ENCODE data around the gene TES.
"Not testable (repeated sequence)": the region's sequence is repeated elsewhere in the genome, so short reads cannot be mapped to it uniquely, and the experiment has no call there.

The TES gene

DNA sequence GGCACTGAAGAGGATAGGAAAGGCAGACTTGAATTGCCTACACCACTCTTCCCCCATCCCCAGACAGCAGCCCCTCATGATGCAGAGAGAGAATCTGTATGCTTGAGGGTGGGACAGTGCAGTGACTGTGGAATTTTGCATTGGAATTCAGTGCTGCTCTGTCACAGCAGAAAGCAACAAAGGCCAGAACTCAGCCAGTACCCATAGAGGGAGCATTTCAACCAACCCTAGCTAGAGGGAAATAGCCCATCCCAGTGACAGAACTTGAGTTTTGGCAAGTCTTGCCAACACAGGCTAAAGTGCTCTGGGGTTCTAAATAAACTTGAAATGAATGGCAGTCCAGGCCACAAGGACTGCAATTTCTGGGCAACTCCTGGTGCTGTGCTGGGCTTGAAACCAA lies 80.4 kb downstream of the TES start:
- no peak overlapping the region for H3K27ac ChIP-seq (ENCODE audit: poor library complexity, severe bottlenecking)
- peaks cover 8% of the 10 kb centered on the region for H3K9me3 ChIP-seq (ENCODE audit: severe bottlenecking)
- H3K36me3 ChIP-seq (ENCODE audit: low read depth), result no peaks in the 10 kb centered on the region
- no peak for TF ChIP-seq CTCF (IDR thresholded peaks at IDR 0.05; ENCODE audit: poor library complexity, severe bottlenecking)
- no peak for ATAC-seq (ENCODE audit: low read depth)
- DNase-seq (ENCODE audit: low spot score), result no peak
- no peak overlapping the region for H3K4me3 ChIP-seq (ENCODE audit: severe bottlenecking)
- H3K4me1 ChIP-seq (ENCODE audit: insufficient read depth, poor library complexity, severe bottlenecking), result peaks cover 19% of the 10 kb centered on the region
- H3K27me3 ChIP-seq (ENCODE audit: insufficient read depth, poor library complexity, severe bottlenecking), result no peaks in the 10 kb centered on the region

- no peak overlapping the region for H3K4me3 ChIP-seq (ENCODE audit: severe bottlenecking)
- no peak for DNase-seq (ENCODE audit: low spot score)
- no peak for TF ChIP-seq CTCF (IDR thresholded peaks at IDR 0.05; ENCODE audit: poor library complexity, severe bottlenecking)
- H3K27ac ChIP-seq (ENCODE audit: poor library complexity, severe bottlenecking), result peak overlapping the region; percentile 29
- no peaks in the 10 kb centered on the region for H3K27me3 ChIP-seq (ENCODE audit: insufficient read depth, poor library complexity, severe bottlenecking)
- no peak for ATAC-seq (ENCODE audit: low read depth)
- H3K36me3 ChIP-seq (ENCODE audit: low read depth), result no peaks in the 10 kb centered on the region
- peaks cover 19% of the 10 kb centered on the region for H3K4me1 ChIP-seq (ENCODE audit: insufficient read depth, poor library complexity, severe bottlenecking)
- H3K9me3 ChIP-seq (ENCODE audit: severe bottlenecking), result peaks cover 8% of the 10 kb centered on the region
Observed at GRCh38 chr7:116291937-116292336, 81.6 kb downstream of the TES start.

DNA sequence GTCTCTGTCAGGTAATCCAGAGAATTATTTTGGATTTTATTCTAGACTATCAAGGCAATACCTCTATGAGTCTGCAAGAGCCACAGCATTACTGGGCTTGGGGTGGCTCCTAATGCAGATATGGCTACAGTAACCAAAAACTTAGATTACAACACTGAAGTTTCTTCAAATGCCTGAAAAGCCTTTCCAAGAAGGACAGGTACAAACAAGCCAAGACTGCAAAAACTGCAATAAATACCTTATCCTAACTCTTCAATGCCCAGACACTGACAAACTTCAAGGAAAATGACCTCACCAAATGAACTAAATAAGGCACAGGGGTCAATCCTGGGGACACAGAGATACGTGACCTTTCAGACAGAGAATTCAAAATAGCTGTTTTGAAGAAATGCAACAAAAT lies 82.0 kb downstream of the TES start:
- ATAC-seq (ENCODE audit: low read depth) (peak; percentile 40; the same call in 2 of the 3 replicates), DNase-seq (ENCODE audit: low spot score) (no peak)
- no peaks in the 10 kb centered on the region for H3K27me3 ChIP-seq (ENCODE audit: insufficient read depth, poor library complexity, severe bottlenecking)
- peak overlapping the region; percentile 29 for H3K27ac ChIP-seq (ENCODE audit: poor library complexity, severe bottlenecking)
- H3K4me1 ChIP-seq (ENCODE audit: insufficient read depth, poor library complexity, severe bottlenecking), result peaks cover 19% of the 10 kb centered on the region
- H3K36me3 ChIP-seq (ENCODE audit: low read depth), result no peaks in the 10 kb centered on the region
- no peak overlapping the region for H3K4me3 ChIP-seq (ENCODE audit: severe bottlenecking)
- H3K9me3 ChIP-seq (ENCODE audit: severe bottlenecking), result peaks cover 8% of the 10 kb centered on the region
- TF ChIP-seq CTCF (IDR thresholded peaks at IDR 0.05; ENCODE audit: poor library complexity, severe bottlenecking), result no peak

- Histone ChIP-seq H3K4me1 (ENCODE audit: insufficient read depth, poor library complexity, severe bottlenecking) (peaks cover 17% of the 10 kb centered on the region), H3K27ac (ENCODE audit: poor library complexity, severe bottlenecking) (no peak overlapping the region), H3K4me3 (ENCODE audit: severe bottlenecking) (no peak overlapping the region), H3K36me3 (ENCODE audit: low read depth) (no peaks in the 10 kb centered on the region), H3K27me3 (ENCODE audit: insufficient read depth, poor library complexity, severe bottlenecking) (no peaks in the 10 kb centered on the region), H3K9me3 (ENCODE audit: severe bottlenecking) (peaks cover 8% of the 10 kb centered on the region)
- no peak for ATAC-seq (ENCODE audit: low read depth)
- no peak for TF ChIP-seq CTCF (IDR thresholded peaks at IDR 0.05; ENCODE audit: poor library complexity, severe bottlenecking)
- DNase-seq (ENCODE audit: low spot score), result no peak
Observed at GRCh38 chr7:116293139-116293538, 82.8 kb downstream of the TES start.

GRCh38 chr7:116293633-116294032 lies 83.3 kb downstream of the TES start:
- Histone ChIP-seq H3K4me1 (ENCODE audit: insufficient read depth, poor library complexity, severe bottlenecking) (peaks cover 14% of the 10 kb centered on the region), H3K4me3 (ENCODE audit: severe bottlenecking) (no peak overlapping the region), H3K27ac (ENCODE audit: poor library complexity, severe bottlenecking) (no peak overlapping the region), H3K9me3 (ENCODE audit: severe bottlenecking) (peaks cover 8% of the 10 kb centered on the region), H3K36me3 (ENCODE audit: low read depth) (no peaks in the 10 kb centered on the region), H3K27me3 (ENCODE audit: insufficient read depth, poor library complexity, severe bottlenecking) (no peaks in the 10 kb centered on the region)
- TF ChIP-seq CTCF (IDR thresholded peaks at IDR 0.05; ENCODE audit: poor library complexity, severe bottlenecking), result no peak
- DNase-seq (ENCODE audit: low spot score) (no peak), ATAC-seq (ENCODE audit: low read depth) (no peak)

DNA sequence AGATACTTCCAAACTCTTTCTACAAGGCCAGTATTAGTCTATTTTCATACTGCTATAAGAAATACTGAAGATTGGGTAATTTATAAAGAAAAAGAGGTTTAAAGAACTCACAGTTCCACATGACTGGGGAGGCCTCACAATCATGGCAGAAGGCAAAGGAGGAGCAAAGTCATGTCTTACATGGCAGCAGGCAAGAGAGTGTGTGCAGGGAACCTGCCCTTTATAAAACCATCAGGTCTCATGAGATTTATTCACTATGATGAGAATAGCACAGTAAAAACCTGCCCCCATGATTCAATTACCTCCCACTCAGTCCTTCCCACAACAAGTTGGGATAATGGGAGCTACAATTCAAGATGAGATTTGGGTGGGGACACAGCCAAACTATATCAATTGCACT lies 85.6 kb downstream of the TES start:
- not testable (repeated sequence) for H3K27me3 ChIP-seq (ENCODE audit: insufficient read depth, poor library complexity, severe bottlenecking); H3K36me3 ChIP-seq (ENCODE audit: low read depth); H3K4me3 ChIP-seq (ENCODE audit: severe bottlenecking); DNase-seq (ENCODE audit: low spot score); ATAC-seq (ENCODE audit: low read depth); H3K4me1 ChIP-seq (ENCODE audit: insufficient read depth, poor library complexity, severe bottlenecking); H3K27ac ChIP-seq (ENCODE audit: poor library complexity, severe bottlenecking); H3K9me3 ChIP-seq (ENCODE audit: severe bottlenecking)

Measured in RWPE2 (cell line).